CD4-positive, alpha-beta T cell (primary cell): ENCODE results near the gene NEB. TPM values are rescaled to one million over a fixed set of nuclear protein-coding genes. Genes with fewer than 3 reads are reported as not detected.

Experiments used
- ATAC-seq: fragments of 200-7000 bp; cut with Tn5 transposase; one replicate; pipeline ENCODE4 v1.10.0; 2022; ENCODE audit warnings: mild to moderate bottlenecking; ENCODE audit not compliant: poor library complexity
- CTCF ChIA-PET: fragments of 350-600 bp; sonication (Branson Sonifier 250); formaldehyde crosslinking; loops from one replicate; lab custom pipeline; 2021; ENCODE audit warnings: antibody characterized with exemption, inconsistent platforms; lab: Charles Lee
- POLR2A ChIA-PET: fragments of 350-600 bp; sonication (Branson Sonifier 250); formaldehyde crosslinking; loops from one replicate; lab custom pipeline; 2021; ENCODE audit warnings: antibody characterized with exemption, inconsistent platforms; lab: Charles Lee
- DNase-seq, 14 experiments: peaks; one replicate each; pipeline ENCODE4 v3.0.0-alpha.2; 2013 to 2020; ENCODE audit warnings: mixed read lengths in 2 of 14
- H3K27ac ChIP-seq, 2 donors: one replicate each; pipeline versions ENCODE4 v1.5.1 to v1.7.0; 2013; ENCODE audit warnings: low read length in 2 of 2, low read depth in 1 of 2, mild to moderate bottlenecking in 1 of 2
- H3K27me3 ChIP-seq, 2 experiments: 1 replicate in 1 of 2; 2 replicates in 1 of 2; pipeline versions ENCODE4 v1.6.1 to v1.7.0; 2013; ENCODE audit warnings: low read length in 2 of 2, control low read depth in 1 of 2, mild to moderate bottlenecking in 1 of 2, moderate library complexity in 1 of 2; ENCODE audit not compliant: insufficient read depth in 2 of 2, control insufficient read depth in 1 of 2
- H3K36me3 ChIP-seq: one replicate; pipeline ENCODE4 v1.6.1; 2013; ENCODE audit warnings: low read length, control low read depth; ENCODE audit not compliant: insufficient read depth
- H3K4me1 ChIP-seq: one replicate; pipeline ENCODE4 v1.6.1; 2013; ENCODE audit warnings: low read length, control low read depth; ENCODE audit not compliant: insufficient read depth
- H3K4me3 ChIP-seq: one replicate; pipeline ENCODE4 v1.5.1; 2013; ENCODE audit warnings: mild to moderate bottlenecking, low read length, moderate library complexity
- H3K9me3 ChIP-seq, 2 experiments: 1 replicate in 1 of 2; 2 replicates in 1 of 2; pipeline versions ENCODE4 v1.6.1 to v1.7.0; 2013; ENCODE audit warnings: low read length in 2 of 2, mild to moderate bottlenecking in 2 of 2, control low read depth in 1 of 2, moderate library complexity in 1 of 2; ENCODE audit not compliant: control insufficient read depth in 1 of 2, insufficient read depth in 1 of 2
- H3K27ac Mint-ChIP-seq: one replicate; pipeline ENCODE4 v1.8.0; 2020; ENCODE audit warnings: mixed read lengths
- H3K27me3 Mint-ChIP-seq: one replicate; pipeline ENCODE4 v1.8.0; 2021; ENCODE audit warnings: mixed read lengths
- H3K36me3 Mint-ChIP-seq: one replicate; pipeline ENCODE4 v1.8.0; 2021; ENCODE audit warnings: low read depth, mixed read lengths
- H3K4me1 Mint-ChIP-seq: one replicate; pipeline ENCODE4 v1.8.0; 2021; ENCODE audit warnings: low read depth, mixed read lengths
- H3K4me3 Mint-ChIP-seq: one replicate; pipeline ENCODE4 v1.8.0; 2020; ENCODE audit warnings: mild to moderate bottlenecking, mixed read lengths
- H3K9me3 Mint-ChIP-seq: one replicate; pipeline ENCODE4 v1.8.0; 2020; ENCODE audit warnings: mixed read lengths
- CTCF ChIP-seq: fragments of 200-600 bp; IDR thresholded peaks from one replicate; pipeline ENCODE4 v1.8.0; 2022; ENCODE audit warnings: antibody characterized with exemption, mild to moderate bottlenecking
- intact Hi-C, 2 experiments: fragments of 100-400 bp; cut with DNase I in 1 of 2; cut with micrococcal nuclease in 1 of 2; formaldehyde crosslinking; loops; one replicate each; pipeline versions ENCODE4 v1.15.1 to v1.9.0; 2023 to 2025; cut with DNase I, micrococcal nuclease
- total RNA-seq, 174 experiments: library from RNA in 2 of 174; stranded (reverse) in 2 of 174; gene quantifications; one replicate each; pipeline ENCODE4 v1.2.3 and lab custom pipeline; 2021 to 2026

The NEB gene
- total RNA-seq, 2 experiments from 2014 or later: 1.2 to 1.8 TPM

DNA sequence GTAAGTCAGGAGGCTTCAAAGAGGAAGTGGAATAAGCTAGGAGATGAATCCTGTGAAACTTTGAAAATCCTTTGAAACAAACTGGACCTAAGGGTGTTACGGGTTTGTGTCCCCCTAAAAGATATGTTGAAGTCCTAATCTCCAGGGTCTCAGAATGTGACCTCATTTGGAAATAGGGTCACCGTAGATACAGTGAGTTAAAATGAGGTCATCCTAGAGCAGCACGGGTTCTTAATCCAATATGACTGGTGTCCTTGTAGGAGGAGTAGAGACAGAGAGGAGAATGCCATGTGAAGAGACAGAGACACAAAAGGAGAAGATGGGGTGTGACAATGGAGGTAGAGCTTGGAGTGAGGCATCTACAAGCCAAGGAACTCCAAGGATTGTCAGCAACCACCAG is 26.9 kb upstream of the NEB start:
- Histone ChIP-seq H3K9me3 (no peaks in the 10 kb centered on the region), H3K4me1 (no peaks in the 10 kb centered on the region), H3K27me3 (no peaks in the 10 kb centered on the region), H3K36me3 (no peaks in the 10 kb centered on the region), H3K4me3 (no peak overlapping the region), H3K27ac (no peak overlapping the region)
- ATAC-seq: no peak
- TF ChIP-seq CTCF: no peak
- ChIA-PET POLR2A (no interaction called here), CTCF (no interaction called here)
- intact Hi-C loops: no loop called here
- Mint-ChIP-seq H3K9me3 (no peaks in the 10 kb centered on the region), H3K4me3 (no peak overlapping the region), H3K27ac (no peak overlapping the region), H3K4me1 (no peaks in the 10 kb centered on the region), H3K27me3 (no peaks in the 10 kb centered on the region), H3K36me3 (no peaks in the 10 kb centered on the region)
- no peak for DNase-seq

DNA sequence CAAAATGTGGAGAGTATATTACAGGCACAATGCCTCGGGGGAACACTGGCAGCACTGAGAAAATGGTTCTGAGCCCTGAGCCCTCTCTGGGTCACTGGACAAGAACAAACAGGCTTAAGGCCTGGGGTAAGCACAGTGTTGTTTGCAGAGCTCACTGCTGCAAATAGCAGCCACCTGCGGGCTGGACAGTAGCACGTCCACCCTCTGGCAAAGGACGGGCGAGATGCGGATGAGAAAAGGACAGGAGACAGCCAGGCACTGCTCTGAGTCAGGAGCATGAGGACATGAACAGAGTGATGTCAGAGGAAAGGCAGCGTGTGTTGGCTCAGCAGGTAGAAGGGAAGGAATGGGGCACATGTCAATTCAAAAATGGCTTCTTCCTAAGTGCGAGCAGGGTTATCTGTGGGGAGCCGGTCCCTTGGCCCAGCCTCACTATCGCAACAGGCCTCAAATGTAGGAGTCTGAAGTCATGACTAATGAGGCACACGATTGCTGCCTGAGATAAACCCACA is 25.9 kb upstream of the NEB start:
- Histone ChIP-seq H3K27me3 (no peaks in the 10 kb centered on the region), H3K9me3 (no peaks in the 10 kb centered on the region), H3K4me1 (no peaks in the 10 kb centered on the region), H3K36me3 (no peaks in the 10 kb centered on the region), H3K27ac (no peak overlapping the region), H3K4me3 (no peak overlapping the region)
- CTCF ChIA-PET: no interaction called here
- Mint-ChIP-seq H3K27ac (no peak overlapping the region), H3K4me1 (no peaks in the 10 kb centered on the region), H3K4me3 (no peak overlapping the region), H3K27me3 (no peaks in the 10 kb centered on the region), H3K9me3 (no peaks in the 10 kb centered on the region), H3K36me3 (no peaks in the 10 kb centered on the region)
- no peak for TF ChIP-seq CTCF
- DNase-seq: no peak
- POLR2A ChIA-PET: no interaction called here
- ATAC-seq: no peak
- intact Hi-C loops: no loop called here

GRCh38 chr2:151758744-151759143 is 24.5 kb upstream of the NEB start:
- Histone ChIP-seq H3K27ac (no peak overlapping the region), H3K4me1 (no peaks in the 10 kb centered on the region), H3K9me3 (no peaks in the 10 kb centered on the region), H3K4me3 (no peak overlapping the region), H3K27me3 (no peaks in the 10 kb centered on the region), H3K36me3 (no peaks in the 10 kb centered on the region)
- POLR2A ChIA-PET: no interaction called here
- ATAC-seq (no peak), DNase-seq (no peak)
- Mint-ChIP-seq H3K9me3 (no peaks in the 10 kb centered on the region), H3K27me3 (no peaks in the 10 kb centered on the region), H3K4me3 (no peak overlapping the region), H3K36me3 (no peaks in the 10 kb centered on the region), H3K4me1 (no peaks in the 10 kb centered on the region), H3K27ac (no peak overlapping the region)
- CTCF ChIA-PET: no interaction called here
- intact Hi-C loops: no loop called here
- no peak for TF ChIP-seq CTCF
